Prostate gland (tissue), 2 donors: ENCODE data around the gene SON.

Experiments
- POLR2A ChIP-seq: fragments of 450-650 bp; IDR thresholded peaks from one replicate; pipeline ENCODE4 v1.6.1; 2016; ENCODE audit warnings: antibody characterized with exemption, mild to moderate bottlenecking
- POLR2AphosphoS5 ChIP-seq: sonication (generic); formaldehyde crosslinking; IDR thresholded peaks from one replicate; pipeline ENCODE4 v1.6.1; 2017; ENCODE audit warnings: antibody characterized with exemption
- TF ChIP-seq, protein P1 (sequence below), 4 experiments: fragments of 200-600 bp in 2 of 4; fragments of 450-650 bp in 2 of 4; sonication (generic) in 2 of 4; IDR thresholded peaks; 1 replicate in 3 of 4; 2 replicates in 1 of 4; pipeline ENCODE4 v1.5.1; 2016 to 2019; ENCODE audit warnings: antibody characterized with exemption in 4 of 4, mild to moderate bottlenecking in 2 of 4, moderate library complexity in 2 of 4

GRCh38 chr21:33561373-33561772 lies 18.5 kb downstream of the SON start:
- TF ChIP-seq, protein P1, sequence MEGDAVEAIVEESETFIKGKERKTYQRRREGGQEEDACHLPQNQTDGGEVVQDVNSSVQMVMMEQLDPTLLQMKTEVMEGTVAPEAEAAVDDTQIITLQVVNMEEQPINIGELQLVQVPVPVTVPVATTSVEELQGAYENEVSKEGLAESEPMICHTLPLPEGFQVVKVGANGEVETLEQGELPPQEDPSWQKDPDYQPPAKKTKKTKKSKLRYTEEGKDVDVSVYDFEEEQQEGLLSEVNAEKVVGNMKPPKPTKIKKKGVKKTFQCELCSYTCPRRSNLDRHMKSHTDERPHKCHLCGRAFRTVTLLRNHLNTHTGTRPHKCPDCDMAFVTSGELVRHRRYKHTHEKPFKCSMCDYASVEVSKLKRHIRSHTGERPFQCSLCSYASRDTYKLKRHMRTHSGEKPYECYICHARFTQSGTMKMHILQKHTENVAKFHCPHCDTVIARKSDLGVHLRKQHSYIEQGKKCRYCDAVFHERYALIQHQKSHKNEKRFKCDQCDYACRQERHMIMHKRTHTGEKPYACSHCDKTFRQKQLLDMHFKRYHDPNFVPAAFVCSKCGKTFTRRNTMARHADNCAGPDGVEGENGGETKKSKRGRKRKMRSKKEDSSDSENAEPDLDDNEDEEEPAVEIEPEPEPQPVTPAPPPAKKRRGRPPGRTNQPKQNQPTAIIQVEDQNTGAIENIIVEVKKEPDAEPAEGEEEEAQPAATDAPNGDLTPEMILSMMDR (IDR thresholded peaks at IDR 0.05) = no peak
- TF ChIP-seq POLR2A = no peak
- TF ChIP-seq POLR2AphosphoS5 = no peak
